IMR-90 (cell line): ENCODE results near the gene FOXP1. TPM values are rescaled to one million over a fixed set of nuclear protein-coding genes. Genes with fewer than 3 reads are reported as not detected.

ENCODE experiments used
- POLR2A ChIP-seq: IDR thresholded peaks from 2 replicates; pipeline ENCODE4 v1.6.1; 2012; ENCODE audit warnings: mild to moderate bottlenecking, low read depth, low read length
- RFX5 ChIP-seq: IDR thresholded peaks from 2 replicates; pipeline ENCODE4 v1.8.0; 2012; ENCODE audit warnings: low read depth, mild to moderate bottlenecking, low read length, moderate library complexity
- SMC3 ChIP-seq: fragments of 150-350 bp; IDR thresholded peaks from 2 replicates; pipeline ENCODE4 v1.6.1; 2016; ENCODE audit warnings: low read depth, mild to moderate bottlenecking, antibody characterized with exemption, low read length, moderate library complexity
- polyA plus RNA-seq, 3 experiments: library from polyadenylated mRNA; depleted of rRNA; stranded (reverse); fragments of >200 nt; gene quantifications; 2 replicates each; pipeline ENCODE4 v1.2.3, GENCODE V29; 2012; ENCODE audit warnings: low replicate concordance in 1 of 3
- total RNA-seq: library from RNA; depleted of rRNA; stranded (reverse); fragments of >200 nt; gene quantifications from 2 replicates; pipeline ENCODE4 v1.2.3, GENCODE V29; 2012
- TF ChIP-seq, protein P1 (sequence below): fragments of 150-350 bp; IDR thresholded peaks from 2 replicates; pipeline ENCODE4 v1.6.1; 2017; ENCODE audit warnings: mild to moderate bottlenecking, antibody characterized with exemption, low read length, low read depth

FOXP1 gene
- total and polyA plus RNA-seq, 2 of the 4 experiments (the other 2 are of a cell fraction), result 37.0 to 132 TPM

DNA sequence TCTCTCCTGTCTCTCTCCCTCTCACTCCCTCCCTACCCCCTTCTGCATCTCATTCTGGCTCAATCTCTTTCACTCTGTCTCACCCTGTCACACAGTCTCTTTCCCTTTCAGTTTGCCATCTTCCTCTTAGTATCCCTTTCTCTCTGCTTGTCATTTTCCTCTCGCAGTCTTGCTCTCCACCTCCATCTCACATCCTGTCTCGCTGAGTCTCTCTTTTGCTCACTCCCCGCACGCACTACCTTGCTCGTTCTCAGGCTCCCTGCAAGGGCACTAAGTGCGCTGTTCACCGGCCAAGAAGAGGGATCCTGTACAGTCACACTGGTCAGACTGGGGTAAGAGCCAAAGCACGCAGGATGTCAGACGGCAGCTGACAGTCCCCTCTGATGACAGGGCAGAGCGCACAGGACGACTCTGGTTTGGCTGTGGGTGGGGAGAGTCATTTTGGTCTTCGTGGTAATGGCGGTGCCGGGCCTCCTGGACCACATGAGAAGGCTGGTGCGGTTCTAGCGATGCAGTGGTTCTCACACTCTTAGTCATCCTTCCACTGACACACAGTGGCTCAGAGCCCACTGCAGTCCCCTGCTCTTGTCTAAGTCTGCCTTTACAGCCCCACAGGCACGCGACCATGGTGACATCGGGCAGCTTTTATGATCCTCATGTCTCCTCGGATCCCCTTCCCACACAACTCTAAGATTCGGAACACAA, 356.8 kb downstream of the FOXP1 start (continued):
- no peak for TF ChIP-seq RFX5
- TF ChIP-seq, protein P1, sequence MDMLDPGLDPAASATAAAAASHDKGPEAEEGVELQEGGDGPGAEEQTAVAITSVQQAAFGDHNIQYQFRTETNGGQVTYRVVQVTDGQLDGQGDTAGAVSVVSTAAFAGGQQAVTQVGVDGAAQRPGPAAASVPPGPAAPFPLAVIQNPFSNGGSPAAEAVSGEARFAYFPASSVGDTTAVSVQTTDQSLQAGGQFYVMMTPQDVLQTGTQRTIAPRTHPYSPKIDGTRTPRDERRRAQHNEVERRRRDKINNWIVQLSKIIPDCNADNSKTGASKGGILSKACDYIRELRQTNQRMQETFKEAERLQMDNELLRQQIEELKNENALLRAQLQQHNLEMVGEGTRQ, result no peak
- TF ChIP-seq SMC3, result peak; percentile 11; the same call in 1 of the 2 replicates
- 0 out of 2 replicates have a peak, but pooled peaks have one; percentile 13 for TF ChIP-seq POLR2A
